GM21447 (cell line): ENCODE data around the gene HERC2.

Experiments
- ATAC-seq: cut with Tn5 transposase; IDR thresholded peaks from one replicate; pipeline ENCODE4 v1.9.1; 2021; ENCODE audit not compliant: unreplicated experiment

The HERC2 gene

DNA sequence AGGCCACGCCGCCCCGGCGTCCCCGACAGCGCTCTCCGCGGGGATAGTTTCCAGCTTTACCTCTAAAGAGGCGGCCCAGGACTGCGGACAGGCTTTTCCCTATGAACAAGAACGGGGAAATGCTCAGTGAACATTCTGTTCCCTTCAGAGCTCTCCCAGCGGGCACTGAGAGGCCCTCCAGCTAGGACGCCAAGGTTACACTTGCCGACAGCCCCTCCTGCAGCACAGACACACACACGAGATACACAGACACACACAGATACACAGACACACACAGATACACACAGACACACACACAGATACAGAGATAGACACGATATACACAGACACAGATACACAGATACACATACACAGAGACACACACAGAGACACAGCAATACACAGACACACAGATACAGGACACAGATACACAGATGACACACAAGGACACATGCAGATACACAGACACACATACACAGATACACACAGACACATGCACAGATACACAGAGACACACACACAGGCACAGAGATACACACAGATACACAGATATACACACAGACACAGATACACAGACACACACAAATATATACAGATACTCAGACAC, 222.3 kb downstream of the HERC2 start:
- ATAC-seq, result no peak

DNA sequence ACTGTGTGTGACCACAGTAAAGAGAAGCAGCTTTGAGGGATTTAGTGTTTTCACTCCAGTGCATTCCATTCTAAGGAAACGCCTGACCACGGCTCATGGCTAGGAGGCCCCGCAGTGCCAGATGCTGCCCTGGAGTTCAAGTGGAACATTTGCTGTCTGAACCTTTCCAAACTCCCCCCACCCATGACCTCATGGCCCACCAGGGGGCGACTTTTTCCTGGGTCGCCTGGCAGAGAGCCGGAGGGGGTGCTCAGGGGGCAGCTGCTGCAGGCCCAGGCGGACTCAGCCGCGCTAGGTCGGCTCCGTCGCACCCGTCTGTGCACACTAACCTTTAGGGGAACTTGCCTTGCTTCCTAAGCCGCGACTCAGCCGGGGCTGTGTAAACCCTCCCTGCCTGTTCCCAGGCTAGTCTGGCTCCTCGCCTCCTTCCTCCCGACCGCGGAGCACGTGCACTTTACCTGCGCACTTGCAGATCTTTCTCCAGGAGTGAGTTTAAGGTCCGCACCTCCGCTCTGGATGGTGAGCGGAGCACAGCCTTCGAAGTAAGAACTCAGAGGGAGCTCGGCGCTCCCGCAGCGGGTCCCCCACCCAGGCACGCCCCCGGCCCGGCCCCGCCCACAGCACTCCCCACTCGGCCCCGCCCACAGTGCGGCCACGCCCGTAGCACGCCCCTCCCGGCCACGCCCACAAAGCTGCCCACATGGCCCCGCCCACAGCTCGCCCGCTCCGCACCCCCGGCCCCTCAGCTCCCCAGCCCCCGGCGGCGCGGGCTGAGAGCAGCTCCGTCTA, 223.0 kb downstream of the HERC2 start, which contains the start of gene OCA2:
Gene OCA2 (minus strand): TSS at position 550 of the 789 bp plus-strand sequence. CDS start 17,441 bp downstream, outside the sequence.
- no peak for ATAC-seq

DNA sequence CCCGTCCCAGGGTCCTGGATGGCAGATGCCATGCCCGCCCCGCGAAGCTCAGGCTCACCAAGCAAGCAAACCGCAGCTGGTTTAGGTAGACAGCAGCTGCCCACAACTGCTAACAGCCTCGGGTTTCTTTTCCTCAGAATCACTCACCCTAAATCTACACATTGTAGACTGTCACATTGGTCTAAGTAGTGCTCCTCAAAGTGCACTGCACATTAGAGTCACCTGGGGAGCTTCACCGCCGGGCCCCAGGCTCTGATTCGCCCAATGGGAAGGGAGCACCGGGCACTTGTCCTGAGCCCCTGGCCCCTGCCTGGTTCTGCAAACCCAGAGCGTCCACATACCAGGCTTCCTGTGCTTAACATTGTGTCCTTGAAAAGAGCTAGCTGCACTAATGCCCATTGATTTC, 223.6 kb downstream of the HERC2 start:
- no peak for ATAC-seq

DNA sequence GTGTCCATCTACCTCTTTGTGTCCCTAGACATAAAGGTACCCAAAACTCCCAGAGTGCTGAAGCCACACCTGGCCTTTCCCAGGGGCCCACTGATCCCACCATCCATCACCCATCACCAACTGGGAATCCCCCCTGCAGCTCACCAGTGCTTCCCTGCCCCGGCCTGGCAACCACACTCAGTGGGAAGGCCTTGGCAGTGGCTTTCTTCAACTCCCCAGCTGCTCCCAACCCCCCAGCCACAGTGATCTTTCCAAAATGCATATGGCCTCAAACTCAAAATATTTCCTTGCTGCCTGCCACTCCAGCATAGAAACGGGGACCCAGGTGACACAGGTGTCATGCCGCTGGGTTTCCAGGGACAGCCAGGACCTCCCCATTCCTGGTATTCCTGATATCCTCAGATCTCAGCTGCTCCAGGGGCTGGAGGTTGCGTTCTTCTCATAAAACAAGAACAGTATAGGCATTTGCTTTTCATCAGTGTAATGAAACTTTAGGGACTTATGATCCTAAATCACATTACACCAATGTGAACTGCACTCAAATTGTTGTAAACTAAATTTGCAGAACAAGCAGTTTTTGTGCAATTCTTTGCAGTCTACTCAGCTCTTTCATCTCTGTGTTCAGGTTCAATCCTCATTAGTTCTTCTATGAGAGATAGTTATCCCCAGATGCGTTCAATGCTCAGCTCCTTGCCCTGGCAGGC, 224.2 kb downstream of the HERC2 start:
- ATAC-seq, result no peak

DNA sequence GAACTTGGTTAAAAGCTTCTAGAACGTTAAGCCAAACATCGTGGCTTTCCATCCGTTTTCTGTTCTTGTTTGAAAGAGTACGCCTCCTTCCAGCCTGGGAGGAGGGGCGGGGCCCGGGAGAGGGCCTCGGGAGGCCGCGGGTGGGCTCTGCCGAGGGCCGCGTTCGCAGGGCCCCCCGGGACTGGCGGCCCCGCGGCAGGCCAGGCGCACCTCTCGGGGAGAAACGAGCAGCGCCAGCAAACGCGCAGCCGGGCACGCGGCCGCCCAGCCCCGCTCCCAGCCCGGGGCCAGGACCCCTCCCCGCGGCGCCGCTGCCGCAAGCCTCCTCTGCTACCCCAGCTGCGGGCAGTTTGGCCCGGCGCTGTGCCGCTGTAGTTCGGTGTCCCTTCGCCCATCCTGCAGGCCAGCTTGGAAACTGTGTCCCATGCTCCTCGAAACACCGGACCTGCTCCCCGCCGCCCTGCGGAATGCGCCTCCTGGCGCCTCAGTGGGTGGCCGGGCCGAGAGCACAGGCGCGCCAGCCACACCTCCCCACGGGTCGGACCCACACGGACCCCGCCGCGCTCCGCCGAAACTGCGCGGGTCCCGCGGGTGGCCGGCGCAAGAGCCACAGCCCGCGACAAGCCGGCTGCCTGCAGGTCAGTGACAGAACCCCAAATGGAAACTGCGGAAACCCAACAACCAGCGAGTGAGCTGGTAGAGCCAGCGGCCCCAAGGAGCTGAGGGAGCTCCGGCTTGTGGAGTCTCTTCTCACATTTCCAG, 225.1 kb downstream of the HERC2 start:
- no peak for ATAC-seq

DNA sequence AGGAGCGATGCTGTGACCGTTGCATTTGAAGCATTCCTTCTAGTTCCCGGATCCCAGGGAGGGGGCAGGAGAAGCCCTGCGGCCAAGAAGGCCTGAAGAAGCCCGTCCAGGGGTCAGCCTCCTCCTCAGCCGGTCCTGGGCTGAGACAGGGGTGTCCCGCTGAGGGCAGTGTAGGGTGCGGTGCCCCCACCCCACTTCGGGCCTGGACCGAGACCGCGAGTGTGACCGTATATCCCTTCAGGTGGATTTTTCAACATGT, 225.6 kb downstream of the HERC2 start:
- peak; percentile 1 for ATAC-seq

DNA sequence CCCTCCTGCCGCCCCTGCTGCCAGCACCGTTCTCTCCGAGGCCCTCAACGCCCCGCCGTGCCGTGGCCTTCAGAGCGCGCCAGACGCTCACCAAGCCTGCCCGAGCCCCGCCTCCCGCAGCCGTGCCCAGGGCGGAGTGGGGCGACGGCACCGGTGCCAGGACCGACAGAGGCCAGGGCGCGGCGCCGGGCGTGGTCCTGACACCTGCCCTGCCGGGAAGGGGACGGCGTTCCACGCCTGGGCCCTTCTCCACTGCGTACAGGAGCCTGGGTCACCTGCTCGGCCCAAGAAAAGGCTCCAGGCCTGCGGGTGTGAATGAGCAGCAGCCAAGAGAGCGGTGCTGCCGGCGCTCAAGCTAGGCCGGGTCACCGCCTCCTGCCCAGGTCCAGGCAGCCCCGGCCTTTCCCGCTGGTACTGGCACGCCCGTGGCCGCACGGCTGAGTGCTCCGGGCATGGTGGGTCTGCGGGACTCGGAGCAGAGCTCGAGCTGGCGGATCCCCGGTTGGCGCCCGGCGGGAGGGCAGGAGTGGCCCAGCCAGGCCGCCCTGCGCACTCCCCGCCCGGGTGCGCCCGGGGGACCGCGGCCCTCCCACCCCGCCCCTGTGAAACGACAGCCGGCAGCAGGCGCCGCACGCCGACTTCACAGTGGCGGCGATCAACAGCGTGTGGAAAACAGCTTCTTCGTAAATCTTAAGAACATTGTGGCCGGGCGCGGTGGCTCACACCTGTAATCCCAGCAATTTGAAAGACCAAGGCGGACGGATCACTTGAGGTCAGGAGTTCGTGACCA, 227.1 kb downstream of the HERC2 start:
- no peak for ATAC-seq

DNA sequence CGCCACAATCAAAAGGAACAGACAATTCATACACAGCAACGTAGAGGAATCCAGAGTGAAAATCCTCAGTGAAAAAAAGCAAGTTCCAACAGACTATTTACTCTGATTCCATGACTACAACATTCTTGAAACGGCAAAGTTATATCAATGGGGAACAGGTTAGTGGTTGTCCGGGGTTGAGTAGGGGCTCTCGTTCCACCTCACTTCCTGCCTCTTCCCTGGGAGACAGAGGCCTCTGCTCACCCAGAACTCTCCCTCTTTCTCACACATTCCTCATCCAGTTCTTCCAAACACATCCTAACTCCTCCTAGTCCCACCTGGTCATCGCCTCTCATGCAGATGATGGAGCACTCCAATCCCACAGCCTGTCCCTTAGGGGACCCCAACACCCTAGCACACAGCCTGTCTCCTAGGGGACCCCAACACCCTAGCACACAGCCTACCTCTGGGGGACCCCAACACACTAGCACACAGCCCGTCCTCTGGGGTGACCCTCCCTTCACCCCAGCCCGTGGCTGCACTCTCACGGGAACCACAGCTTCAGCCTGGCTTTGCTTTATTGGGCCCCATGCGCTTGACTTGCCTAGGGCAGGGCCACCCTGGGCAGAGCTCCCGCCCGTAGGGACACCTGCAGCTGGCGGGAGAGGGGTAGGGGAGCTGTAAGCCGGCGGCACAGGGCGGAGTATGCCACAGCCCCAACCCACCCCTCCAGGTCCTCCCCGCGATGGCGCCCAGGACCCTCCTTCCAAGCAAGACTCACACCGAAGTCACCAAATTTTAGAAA, 228.0 kb downstream of the HERC2 start:
- no peak for ATAC-seq

DNA sequence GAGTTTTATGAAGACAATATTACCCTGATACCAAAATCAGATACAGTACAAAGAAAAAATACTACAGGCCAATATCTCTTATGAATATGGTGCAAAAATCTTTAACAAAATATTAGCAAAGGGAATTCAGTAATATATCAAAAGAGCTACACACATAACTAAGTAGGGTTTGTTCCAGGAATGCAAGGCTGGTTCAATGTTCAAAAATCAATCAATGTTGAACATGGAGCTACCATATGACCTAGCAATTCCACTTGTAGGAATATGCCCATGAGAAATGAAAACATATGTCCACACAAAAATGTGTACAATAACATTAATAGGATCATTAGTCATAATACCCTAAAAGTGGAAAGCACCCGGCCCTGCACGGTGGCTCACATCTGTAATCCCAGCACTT, 230.7 kb downstream of the HERC2 start:
- no peak for ATAC-seq

DNA sequence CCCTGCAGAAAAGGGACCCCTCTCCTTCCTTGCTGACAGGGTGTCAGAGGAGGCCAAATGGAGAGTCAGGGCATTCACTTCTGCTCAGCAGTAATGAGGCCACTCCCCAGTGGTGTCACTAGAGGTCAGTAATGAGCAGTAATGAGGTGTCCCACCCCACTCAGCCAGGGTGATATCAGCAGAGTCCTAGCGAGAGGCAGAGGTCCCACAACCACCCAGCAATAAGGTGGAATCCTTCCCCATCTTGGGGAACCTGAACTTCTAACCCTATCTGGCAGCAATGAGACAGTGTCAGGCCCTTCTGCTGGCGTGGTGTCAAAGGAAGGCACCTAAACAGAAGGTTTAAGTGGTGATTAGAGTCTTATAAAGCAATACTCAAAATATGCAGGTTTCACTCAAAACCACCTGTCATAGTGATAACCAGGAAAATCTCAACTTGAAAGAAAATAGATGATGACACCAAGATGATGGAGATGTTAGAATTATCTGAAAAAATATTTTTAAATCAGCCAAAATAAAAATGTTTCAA, 235.7 kb downstream of the HERC2 start:
- ATAC-seq, result peak; percentile 93

DNA sequence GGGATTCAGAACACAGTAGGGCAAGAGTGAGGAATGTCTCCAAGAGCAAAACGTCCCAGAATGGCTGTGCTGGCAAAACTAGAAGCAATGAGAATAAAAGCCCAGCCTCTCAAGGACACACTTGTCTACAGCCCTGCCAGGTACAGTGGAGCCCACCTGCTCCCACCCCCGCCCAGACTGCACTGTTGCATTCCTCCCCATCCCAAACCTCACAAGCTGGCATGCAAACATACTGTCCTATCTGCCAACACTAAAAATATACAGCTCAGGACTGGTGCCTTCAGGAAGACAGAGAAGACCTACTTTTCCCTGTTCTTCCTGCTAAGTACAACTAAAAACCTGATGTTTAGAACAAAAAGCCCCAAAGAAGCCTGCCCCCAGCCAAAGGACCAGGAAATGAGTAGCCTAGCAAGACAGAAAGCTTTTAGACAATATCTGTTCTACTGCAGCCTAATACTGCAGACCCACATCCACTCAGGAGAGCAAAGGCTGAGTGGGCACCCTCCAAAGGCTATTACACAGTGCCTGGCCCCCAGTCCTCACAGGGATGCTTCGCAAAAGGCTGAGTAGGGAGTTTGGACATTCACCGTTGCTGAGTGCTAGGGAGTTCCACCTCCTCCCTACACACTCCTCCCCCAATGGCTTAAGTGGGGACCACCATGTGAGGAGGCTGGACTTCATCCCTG, 236.3 kb downstream of the HERC2 start:
- ATAC-seq, result no peak

DNA sequence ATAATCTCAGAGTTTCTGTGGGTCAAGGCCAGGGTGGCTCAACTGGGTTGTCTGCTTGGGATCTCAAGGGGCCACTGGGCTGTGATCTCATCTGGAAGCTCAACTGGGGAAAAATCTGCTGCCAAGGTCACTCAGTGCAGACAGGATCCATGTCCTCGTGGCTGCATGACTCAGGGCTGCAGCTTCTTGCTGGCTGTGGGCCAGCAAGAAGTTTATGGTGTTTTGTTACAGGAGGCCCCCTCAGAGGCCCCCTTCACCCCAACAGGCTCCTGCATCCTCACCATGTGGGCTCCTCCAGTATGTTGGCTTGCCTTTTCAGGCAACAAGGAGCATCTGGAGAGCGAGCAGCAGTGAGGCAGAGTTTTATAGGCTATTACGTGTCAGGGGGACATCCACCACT, 237.4 kb downstream of the HERC2 start:
- no peak for ATAC-seq

DNA sequence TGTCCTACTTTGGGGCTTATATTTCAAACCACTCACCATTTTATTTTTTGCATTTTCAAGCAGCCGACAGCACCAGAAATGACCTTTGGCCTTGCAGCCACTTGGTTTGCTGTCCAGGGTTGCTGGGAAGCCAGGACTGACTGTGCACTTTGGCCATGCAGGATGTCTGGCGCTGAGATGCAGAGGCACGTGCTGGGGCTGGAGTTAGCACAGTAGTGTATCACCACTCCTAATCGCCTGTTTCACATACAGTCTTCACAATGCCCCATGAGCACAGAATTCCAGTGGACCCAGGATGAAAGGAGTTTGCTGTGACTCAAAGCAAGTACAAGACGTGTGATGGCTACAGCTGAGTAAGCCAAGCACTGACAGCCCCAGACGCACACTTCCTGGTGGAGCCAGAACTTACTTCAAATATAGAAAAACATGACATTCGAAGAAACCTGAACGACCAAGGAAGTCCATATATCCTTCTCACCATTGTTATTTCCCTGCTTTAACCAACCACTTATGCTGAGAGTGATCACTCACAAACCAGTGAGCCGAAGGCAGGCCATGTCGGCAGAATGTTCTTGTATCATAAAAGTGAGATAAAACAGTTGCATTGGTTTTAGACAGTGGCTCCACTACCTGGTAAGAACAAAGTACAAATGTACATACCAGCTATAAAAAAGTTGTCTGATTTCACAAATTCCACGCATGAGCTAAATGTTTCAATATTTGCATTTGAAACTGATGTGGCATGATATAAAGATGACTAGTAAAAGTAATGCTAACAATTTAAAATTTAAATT, 238.9 kb downstream of the HERC2 start:
- ATAC-seq, result no peak

DNA sequence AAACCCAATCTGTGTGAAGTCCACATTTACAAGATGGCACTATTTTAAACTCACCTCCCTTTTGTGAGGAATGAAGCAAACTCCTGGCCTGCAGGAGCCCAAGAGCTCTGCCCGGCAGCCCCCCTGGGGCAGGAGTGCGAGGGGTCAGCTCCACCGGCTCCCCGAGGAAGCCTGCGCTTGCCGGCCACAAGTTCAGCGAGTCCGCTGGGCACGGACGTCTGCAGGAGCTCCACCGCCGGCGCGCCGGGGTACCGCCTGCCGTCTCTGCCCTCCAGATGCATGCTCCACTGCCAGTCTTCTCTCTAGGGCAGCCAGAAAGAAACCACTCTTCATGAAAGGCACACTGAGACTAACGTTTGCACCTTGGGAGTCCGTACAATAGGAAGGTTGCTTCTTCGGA, 240.4 kb downstream of the HERC2 start:
- no peak for ATAC-seq

DNA sequence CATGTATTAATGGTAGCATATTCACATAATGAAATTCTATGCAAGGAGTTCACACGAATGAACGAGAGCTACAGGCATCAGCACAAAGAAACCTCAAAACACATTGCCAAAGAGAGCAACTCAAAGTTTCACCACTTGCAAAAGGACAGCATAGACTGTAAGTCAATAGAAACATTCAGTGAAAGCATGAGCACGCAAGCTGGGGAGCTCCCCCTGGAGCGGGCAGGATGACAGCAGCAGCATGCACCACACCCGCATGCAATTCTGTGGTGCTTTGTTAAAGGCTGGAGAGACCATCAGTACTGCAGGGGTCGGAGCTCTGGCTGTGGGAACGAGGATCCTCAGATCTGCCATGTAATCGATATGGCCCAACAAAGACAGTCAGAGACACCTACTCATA, 241.6 kb downstream of the HERC2 start:
- ATAC-seq, result no peak

DNA sequence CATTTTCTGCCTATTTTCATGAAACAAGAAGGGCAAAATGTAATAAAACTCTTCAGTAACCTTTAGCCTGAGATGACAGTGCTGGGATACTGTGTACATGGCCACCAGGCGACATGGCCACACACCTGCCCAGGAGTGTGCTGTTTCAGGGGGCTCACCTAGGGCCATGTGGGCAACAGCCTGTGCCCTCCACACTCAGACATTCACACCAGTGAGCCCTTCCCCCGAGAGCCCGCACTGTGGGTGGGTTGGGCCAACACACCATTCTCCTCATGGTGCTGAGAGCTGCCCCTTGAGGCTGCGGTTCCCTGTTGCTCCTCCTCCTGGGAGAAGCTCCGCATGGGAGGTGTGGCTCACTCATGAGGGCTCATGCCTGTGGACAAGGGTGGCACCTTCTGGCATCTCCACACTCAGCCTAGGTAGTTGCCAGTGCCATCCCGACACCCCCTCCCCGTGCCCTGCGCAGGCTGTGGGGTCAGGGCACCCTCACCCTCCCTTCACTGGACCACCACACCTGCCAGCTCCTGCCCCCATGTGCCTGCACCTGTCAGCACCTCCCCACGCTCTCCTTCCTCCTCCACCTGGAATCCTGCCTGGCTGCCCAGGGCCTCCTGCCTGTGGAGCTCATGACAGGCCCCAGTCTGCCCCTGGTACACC, 242.5 kb downstream of the HERC2 start:
- ATAC-seq, result no peak

DNA sequence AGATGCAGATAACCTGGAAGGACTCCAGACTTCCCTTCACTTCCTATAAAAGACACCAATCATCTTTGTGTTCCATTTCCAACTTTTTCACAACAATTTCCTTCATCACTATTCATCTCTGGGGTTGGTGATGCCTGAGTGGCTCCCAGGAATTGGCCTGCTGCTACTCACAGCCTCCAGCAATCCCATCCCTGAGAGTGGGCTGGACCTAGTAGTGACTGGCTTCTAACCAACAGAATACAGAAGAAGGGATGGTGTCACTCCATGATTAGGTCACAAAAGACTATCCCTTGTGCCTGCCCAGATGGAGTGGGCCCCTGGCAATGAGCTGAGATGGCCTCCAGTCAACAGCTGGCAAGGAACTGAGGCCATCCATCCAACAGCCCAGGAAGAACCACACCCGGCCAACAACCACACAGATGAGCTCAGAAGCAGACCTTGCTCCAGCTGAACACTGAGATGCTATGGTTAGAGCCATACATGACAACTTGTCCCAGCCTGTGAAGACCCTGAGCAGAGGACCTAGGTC, 243.7 kb downstream of the HERC2 start:
- no peak for ATAC-seq

DNA sequence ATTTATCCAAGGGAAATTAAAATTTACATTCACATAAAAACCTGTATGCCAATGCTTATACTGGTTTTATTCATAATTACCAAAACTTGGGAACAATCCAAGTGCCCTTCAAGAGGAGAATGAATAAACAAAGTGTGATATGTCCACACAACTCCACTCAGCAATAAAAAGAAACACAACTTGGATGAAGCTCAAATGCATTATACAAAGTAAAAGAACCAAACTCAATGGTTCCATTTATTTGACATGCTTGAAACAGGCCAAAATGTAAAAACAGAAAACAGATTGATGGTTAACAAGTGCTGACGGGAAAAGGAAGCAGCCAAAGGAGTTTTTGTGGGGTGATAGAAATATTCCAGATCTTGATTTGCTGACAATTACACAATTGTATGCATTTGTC, 246.4 kb downstream of the HERC2 start:
- ATAC-seq, result no peak
